ENCODE measurements around the gene TMPRSS11D. TPM values are rescaled to one million over a fixed set of nuclear protein-coding genes. Genes with fewer than 3 reads are reported as not detected.

Gene TMPRSS11D
- total RNA-seq, 2 donors from 2014 or later = not detected

GRCh38 chr4:67779631-67780030, 104.2 kb downstream of the TMPRSS11D start:
- Histone ChIP-seq H3K4me1 (no peaks in the 10 kb centered on the region), H3K9ac (ENCODE audit: low read depth in 2 of 2, low read length in 2 of 2) (no peak overlapping the region), H3K4me3 (no peak overlapping the region), H3K36me3 (no peaks in the 10 kb centered on the region), H3K9me3 (no peaks in the 10 kb centered on the region), H3K27ac (no peak overlapping the region), H3K27me3 (no peaks in the 10 kb centered on the region)
- no peak for TF ChIP-seq CTCF (IDR thresholded peaks at IDR 0.05)
- intact Hi-C loops (cut with DNase I) = no loop called here
- no peak for DNase-seq

- Histone ChIP-seq H3K27ac (no peak overlapping the region), H3K27me3 (no peaks in the 10 kb centered on the region), H3K9me3 (no peaks in the 10 kb centered on the region), H3K4me1 (no peaks in the 10 kb centered on the region), H3K36me3 (no peaks in the 10 kb centered on the region), H3K9ac (ENCODE audit: low read depth in 2 of 2, low read length in 2 of 2) (no peak overlapping the region), H3K4me3 (no peak overlapping the region)
- intact Hi-C loops (cut with DNase I) = no loop called here
- TF ChIP-seq CTCF (IDR thresholded peaks at IDR 0.05) = no peak
- DNase-seq = no peak
Measured at GRCh38 chr4:67776746-67777145, 107.1 kb downstream of the TMPRSS11D start.

Other genes starting within 250 kb of the TMPRSS11D start
- gene UBA6, start 182.8 kb downstream of the TMPRSS11D start, total RNA-seq = 10 to 100 TPM; 57.2 to 73.2 TPM
- gene GNRHR, start 129.6 kb downstream of the TMPRSS11D start, total RNA-seq = not detected
- not detected for gene TMPRSS11A, start 79.5 kb upstream of the TMPRSS11D start, total RNA-seq
- not detected for gene TMPRSS11F, start 245.9 kb upstream of the TMPRSS11D start, total RNA-seq

Measured in colonic mucosa (tissue), 4 donors.